ENCODE data around the gene EIF4ENIF1.
"Not testable (repeated sequence)": the region's sequence is repeated elsewhere in the genome, so short reads cannot be mapped to it uniquely, and the experiment has no call there.

Gene EIF4ENIF1

GRCh38 chr22:31440681-31441080, 49.0 kb downstream of the EIF4ENIF1 start:
- no peak for DNase-seq

GRCh38 chr22:31439808-31440207, 49.8 kb downstream of the EIF4ENIF1 start:
- no peak for DNase-seq

DNA sequence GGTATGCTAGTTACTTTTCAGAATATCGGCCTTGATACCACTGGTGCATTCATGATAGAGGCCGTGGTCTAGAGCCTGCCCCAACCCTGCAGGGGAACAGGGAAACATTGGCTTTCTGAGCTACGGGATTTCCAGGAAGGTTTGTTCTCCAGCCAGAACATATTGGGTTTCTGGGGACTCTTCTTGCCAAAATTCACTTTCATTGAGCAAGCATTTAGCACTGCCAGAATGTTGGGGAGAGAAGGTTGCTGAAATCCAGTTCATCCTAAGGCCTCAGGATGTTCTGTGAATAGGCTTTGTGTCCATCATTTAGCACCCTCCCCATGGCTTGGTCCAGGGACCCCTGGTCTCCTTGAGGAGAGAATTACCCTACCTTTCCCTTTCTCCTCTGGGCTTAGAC, 53.5 kb downstream of the EIF4ENIF1 start:
- no peak for DNase-seq

DNA sequence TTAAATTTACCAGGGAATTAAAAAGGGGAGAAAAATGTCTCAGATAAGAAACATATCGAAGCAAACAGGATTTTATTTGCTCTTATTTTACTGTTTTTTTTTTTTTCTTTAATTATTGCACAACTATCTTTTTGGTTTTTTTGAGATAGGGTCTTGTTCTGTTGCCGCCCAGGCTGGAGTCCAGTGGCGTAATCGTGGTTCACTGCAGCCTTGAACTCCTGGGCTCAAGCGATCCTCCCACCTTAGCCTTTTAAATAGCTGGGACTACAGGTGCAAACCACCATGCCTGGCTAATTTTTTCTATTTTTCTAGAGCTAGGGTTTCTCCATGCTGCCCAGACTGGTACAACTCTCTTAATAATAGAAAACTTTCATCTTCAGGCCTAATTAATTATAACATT, 57.7 kb downstream of the EIF4ENIF1 start:
- no peak for DNase-seq

DNA sequence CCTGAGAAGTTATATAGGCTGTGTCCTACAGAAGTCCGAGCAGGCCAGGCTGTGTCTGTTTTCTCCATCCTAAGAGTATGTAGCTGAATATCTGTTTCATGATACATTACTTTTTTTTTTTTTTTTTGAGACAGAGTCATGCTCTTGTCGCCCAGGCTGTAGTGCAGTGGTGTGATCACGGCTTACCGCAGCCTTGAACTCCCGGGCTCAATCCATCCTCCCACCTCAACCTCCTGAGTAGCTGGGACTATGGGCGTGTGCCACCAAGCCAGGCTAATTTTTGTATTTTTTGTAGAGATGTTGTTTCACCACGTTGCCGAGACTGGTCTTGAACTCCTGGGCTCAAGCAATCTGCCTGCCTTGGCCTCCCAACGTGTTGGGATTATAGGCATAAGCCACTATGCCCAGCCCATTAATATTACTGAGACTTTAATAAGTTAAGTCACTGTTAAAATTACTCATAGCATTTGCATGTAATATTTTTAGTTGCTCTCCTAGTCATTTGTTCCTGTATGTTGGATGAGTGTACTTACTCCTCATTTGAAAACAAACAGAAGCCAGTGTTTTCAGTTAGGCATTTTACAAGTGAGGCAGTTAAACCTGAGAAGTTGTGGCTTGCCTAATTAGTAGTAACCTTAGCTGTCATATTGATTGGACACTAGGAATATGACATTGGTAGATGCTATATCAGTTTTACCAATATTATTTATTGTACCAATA, 64.2 kb downstream of the EIF4ENIF1 start:
- DNase-seq = no peak

GRCh38 chr22:31402350-31402749, 87.3 kb downstream of the EIF4ENIF1 start:
- DNase-seq = not testable (repeated sequence)

- no peak for DNase-seq
Observed at GRCh38 chr22:31400023-31400397, 89.6 kb downstream of the EIF4ENIF1 start.

DNA sequence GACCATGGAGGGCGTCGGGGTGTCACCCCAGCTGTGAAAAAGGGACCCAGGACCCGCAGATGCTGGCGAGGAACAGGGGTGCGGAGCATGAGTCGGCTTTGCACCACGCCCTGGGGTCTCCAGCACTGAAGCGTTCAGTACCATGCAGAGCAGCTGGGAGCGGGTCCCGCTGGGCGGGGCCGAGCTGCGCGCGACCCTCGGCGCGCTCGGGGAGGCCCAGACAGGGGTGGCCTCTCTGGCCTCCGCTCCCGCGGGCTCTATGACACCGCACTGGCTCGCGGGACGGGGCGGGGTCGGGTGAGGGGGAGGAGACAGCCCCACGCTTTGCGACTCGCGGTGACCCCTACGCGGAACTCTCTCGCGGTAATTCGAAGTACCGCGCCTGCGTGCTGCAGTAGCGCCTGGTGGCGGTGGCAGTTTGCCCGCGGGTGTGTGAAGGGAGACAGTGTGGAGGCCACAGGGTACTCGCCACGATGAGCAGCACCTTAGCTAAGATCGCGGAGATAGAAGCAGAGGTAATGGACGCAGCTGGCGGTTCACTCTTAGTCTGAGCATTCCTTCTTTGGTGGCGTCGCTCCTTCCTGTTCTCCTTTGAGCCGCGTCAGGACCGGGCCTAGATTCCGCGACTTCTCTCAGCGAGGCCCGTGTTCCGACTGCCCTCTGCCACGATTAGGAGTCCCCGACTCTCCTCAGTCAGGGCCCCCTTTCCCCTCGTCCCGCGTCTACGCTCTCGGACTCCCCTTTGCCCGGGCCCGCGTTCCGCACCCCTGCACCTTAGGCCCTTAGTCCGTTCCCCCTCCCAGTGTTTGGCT, 90.2 kb downstream of the EIF4ENIF1 start, which contains the start of gene DRG1:
Gene DRG1 (plus strand): TSS at position 394 of the 812 bp plus-strand sequence. CDS start 80 bp downstream, at position 474.
- peak; percentile 75 for DNase-seq

DNA sequence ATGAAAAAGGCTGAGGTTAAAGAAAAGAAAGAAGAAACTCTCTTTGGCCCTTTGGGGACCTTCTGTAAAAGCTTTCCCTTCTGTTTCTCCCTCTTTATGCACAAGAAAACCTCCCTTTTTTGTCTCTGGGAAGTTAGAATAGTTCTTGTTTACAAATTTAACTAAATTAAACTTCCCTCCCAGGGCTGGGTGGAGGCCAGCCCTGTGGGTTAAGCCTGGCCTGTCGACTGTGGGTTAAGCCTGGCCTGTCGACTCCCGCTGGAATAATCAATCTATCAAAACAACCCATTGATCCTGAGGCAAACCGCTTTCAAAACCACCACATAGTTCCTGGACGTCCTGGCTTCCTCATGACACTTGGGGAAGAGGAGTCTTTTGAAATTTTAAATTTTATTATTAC, 91.4 kb downstream of the EIF4ENIF1 start:
- no peak for DNase-seq

GRCh38 chr22:31394326-31394725, 95.3 kb downstream of the EIF4ENIF1 start:
- no peak for DNase-seq

DNA sequence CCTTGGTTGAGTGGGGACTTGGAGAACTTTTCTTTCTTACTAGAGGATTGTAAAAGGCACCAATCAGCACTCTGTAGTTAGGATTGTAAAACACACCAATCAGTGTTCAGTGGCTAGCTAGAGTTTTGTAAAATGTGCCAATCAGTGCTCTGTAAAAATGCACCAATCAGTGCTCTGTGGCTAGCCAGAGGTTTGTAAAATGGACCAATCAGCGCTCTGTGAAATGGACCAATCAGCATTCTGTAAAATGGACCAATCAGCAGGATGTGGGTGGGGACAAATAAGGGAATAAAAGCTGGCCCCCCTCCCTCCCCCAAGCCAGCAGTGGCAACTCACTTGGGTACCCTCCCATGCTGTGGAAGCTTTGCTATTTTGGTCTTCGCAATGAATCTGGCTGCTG, 95.7 kb downstream of the EIF4ENIF1 start:
- DNase-seq = no peak

All from NCI-H2029 treated with DMSO at 0.1 percent for 48 hours (cell line).